22Rv1 (cell line): Measurements from ENCODE around the gene ASB2.

ENCODE experiments used
- H3K27ac ChIP-seq: fragments of 450-650 bp; 2 replicates; pipeline ENCODE4 v1.5.1; 2017
- CTCF ChIP-seq: fragments of 450-650 bp; IDR thresholded peaks from 2 replicates; pipeline ENCODE4 v1.5.1; 2017; ENCODE audit warnings: mild to moderate bottlenecking
- ZFX ChIP-seq: fragments of 450-650 bp; IDR thresholded peaks from 2 replicates; pipeline ENCODE4 v1.6.1; 2017; ENCODE audit warnings: antibody characterized with exemption, borderline replicate concordance

ASB2 gene

GRCh38 chr14:93924592-93925355, 51.6 kb downstream of the ASB2 start:
- H3K27ac ChIP-seq, result no peak overlapping the region
- TF ChIP-seq ZFX, result no peak
- TF ChIP-seq CTCF, result no peak

- H3K27ac ChIP-seq, result no peak overlapping the region
- TF ChIP-seq ZFX (no peak), CTCF (no peak)
Observed at GRCh38 chr14:93923626-93924025, 52.7 kb downstream of the ASB2 start.

DNA sequence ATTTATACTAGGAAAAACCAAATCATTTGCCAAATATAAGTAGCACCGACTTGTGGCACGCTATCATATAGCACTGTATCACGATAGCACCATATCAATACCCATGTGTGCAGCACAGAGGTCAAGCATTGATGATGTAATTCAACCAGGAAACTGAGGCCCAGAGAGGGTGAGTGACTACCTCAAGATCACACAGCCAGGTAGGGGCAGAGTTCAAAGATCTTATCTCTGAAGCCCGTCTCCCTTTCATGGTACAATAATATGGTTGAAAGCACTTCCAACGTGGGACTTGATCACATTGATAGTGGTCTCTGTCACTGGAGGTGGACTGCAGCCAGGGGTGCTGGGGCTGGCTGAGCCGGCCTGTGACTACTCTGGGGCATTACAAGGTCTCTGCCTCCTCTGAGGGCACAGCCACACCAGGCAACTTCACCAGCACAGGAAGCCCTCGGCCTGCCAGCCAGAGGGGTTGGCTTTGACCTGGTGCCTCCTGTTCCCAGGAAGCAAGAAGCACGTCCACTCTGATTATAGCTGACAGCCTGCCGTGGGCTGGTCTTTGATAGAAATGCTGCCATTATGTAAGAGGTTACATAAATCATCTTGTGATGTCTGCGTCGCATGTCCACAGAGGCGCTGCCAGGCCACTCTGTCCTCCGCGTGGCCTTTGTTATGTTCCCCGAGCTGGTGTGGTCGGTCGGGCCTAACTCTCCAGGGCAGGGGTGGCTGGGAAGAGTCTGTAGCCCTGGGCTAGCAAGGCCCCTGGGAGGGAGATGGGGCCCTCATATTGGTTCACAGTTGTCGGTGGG, 55.2 kb downstream of the ASB2 start:
- TF ChIP-seq ZFX (no peak), CTCF (no peak)
- H3K27ac ChIP-seq, result no peak overlapping the region

- no peak for TF ChIP-seq ZFX
- no peak for TF ChIP-seq CTCF
- H3K27ac ChIP-seq, result no peak overlapping the region
Observed at GRCh38 chr14:93917141-93917540, 59.2 kb downstream of the ASB2 start.

DNA sequence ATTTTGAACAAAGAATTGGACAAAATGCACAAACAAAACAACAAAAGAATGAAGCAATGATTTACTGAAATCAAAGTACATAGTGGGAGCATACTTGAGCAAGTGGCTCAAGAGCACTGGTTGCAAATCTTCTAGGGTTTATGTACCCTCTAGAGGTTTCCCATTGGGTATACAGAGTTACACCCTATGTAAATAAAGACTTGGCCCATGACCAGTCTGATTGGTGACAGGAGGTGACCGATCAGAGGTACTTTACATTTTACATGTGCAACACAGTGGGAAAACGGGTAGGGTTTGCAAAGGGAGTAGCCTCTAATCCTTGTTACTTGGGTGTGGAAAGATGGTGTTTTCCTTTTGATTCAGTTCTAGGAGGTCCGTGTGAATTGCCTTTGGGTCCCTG, 59.9 kb downstream of the ASB2 start:
- TF ChIP-seq CTCF, result no peak
- TF ChIP-seq ZFX, result no peak
- no peak overlapping the region for H3K27ac ChIP-seq

GRCh38 chr14:93915800-93916199, 60.6 kb downstream of the ASB2 start:
- no peak overlapping the region for H3K27ac ChIP-seq
- TF ChIP-seq ZFX (no peak), CTCF (no peak)
